Measurements from ENCODE around the gene HPS1. TPM values are rescaled to one million over a fixed set of nuclear protein-coding genes. Genes with fewer than 3 reads are reported as not detected.

HPS1 gene
- total and polyA plus RNA-seq, 2 donors (not counting 3 experiments of a cell fraction or from before 2014, with no cell fraction given) = 60.7 to 67.5 TPM

GRCh38 chr10:98489561-98490481, 43.1 kb upstream of the HPS1 start:
- no TSS peak for BruUV-seq (replicated peaks)
- dilution Hi-C loops (cut with MboI; ENCODE audit: extremely low pct_ligation_motif_present, low sequenced_read_pairs) (no loop called here), intact Hi-C loops (cut with micrococcal nuclease) (no loop called here)
- TF ChIP-seq, protein P1, sequence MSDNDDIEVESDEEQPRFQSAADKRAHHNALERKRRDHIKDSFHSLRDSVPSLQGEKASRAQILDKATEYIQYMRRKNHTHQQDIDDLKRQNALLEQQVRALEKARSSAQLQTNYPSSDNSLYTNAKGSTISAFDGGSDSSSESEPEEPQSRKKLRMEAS (IDR thresholded peaks at IDR 0.05; ENCODE audit: insufficient read depth, insufficient read length) = no peak
- TF ChIP-seq, protein P2, sequence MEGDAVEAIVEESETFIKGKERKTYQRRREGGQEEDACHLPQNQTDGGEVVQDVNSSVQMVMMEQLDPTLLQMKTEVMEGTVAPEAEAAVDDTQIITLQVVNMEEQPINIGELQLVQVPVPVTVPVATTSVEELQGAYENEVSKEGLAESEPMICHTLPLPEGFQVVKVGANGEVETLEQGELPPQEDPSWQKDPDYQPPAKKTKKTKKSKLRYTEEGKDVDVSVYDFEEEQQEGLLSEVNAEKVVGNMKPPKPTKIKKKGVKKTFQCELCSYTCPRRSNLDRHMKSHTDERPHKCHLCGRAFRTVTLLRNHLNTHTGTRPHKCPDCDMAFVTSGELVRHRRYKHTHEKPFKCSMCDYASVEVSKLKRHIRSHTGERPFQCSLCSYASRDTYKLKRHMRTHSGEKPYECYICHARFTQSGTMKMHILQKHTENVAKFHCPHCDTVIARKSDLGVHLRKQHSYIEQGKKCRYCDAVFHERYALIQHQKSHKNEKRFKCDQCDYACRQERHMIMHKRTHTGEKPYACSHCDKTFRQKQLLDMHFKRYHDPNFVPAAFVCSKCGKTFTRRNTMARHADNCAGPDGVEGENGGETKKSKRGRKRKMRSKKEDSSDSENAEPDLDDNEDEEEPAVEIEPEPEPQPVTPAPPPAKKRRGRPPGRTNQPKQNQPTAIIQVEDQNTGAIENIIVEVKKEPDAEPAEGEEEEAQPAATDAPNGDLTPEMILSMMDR (IDR thresholded peaks at IDR 0.05; ENCODE audit: extremely low read depth in 1 of 2, insufficient read depth in 1 of 2, low read depth in 1 of 2, low read length in 2 of 2) = no peak
- TF ChIP-seq MYC (IDR thresholded peaks at IDR 0.05; ENCODE audit: low read depth, low read length) (no peak), JUN (IDR thresholded peaks at IDR 0.05; ENCODE audit: borderline replicate concordance, insufficient read depth, insufficient read length, low read depth) (no peak), EZH2 (IDR thresholded peaks at IDR 0.05; ENCODE audit: borderline replicate concordance, low read depth, low read length, severe bottlenecking) (no peak), POLR2AphosphoS5 (IDR thresholded peaks at IDR 0.05; ENCODE audit: insufficient read depth, low read depth, low read length) (no peak), POLR2A (IDR thresholded peaks at IDR 0.05; ENCODE audit: low read depth, low read length) (no peak), GATA2 (IDR thresholded peaks at IDR 0.05; ENCODE audit: insufficient read depth, insufficient read length, low read depth, low read length) (no peak), FOS (IDR thresholded peaks at IDR 0.05; ENCODE audit: borderline replicate concordance, insufficient read depth, low read length) (no peak)
- H3K4me2 ChIP-seq (ENCODE audit: insufficient read depth, low read length) = no peak overlapping the region
- no peak overlapping the region for H3K4me3 ChIP-seq (replicated peaks in 1 of 3; ENCODE audit: insufficient read depth in 1 of 3, low read depth in 1 of 3, low read length in 3 of 3)
- H3K4me1 ChIP-seq (ENCODE audit: control insufficient read depth, extremely low read depth, insufficient read depth, low read length) = no peaks in the 10 kb centered on the region
- no peaks in the 10 kb centered on the region for H3K36me3 ChIP-seq (ENCODE audit: control insufficient read depth in 2 of 2, extremely low read depth in 1 of 2, insufficient read depth in 2 of 2, low read length in 2 of 2)
- H3K79me2 ChIP-seq (ENCODE audit: control insufficient read depth, insufficient read depth, low read length) = no peaks in the 10 kb centered on the region
- ChIA-PET POLR2A (no interaction called here), CTCF (interaction anchor here (1.6 kb wide), 1 partner anchor 23 kb away, joined by 9 read pairs; no protein-coding TSS in a partner anchor)
- H3K27me3 ChIP-seq (ENCODE audit: control insufficient read depth in 2 of 2, insufficient read depth in 2 of 2, low read length in 2 of 2) = no peaks in the 10 kb centered on the region
- H2AFZ ChIP-seq (ENCODE audit: low read depth, low read length) = no peak overlapping the region
- H3K9me3 ChIP-seq (replicated peaks; ENCODE audit: control insufficient read depth, insufficient read depth, low read length) = no peaks in the 10 kb centered on the region
- H4K20me1 ChIP-seq (replicated peaks; ENCODE audit: control insufficient read depth, extremely low read depth, insufficient read depth, low read length) = no peaks in the 10 kb centered on the region
- no peaks in the 10 kb centered on the region for H3K9me1 ChIP-seq (replicated peaks; ENCODE audit: control insufficient read depth, extremely low read depth, insufficient read depth, low read length)
- no peak overlapping the region for H3K9ac ChIP-seq (replicated peaks; ENCODE audit: extremely low read depth, insufficient read depth, low read length)
- FAIRE-seq (no peak), DNase-seq (ENCODE audit: low read depth, low spot score) (no peak)
- no peak overlapping the region for H3K27ac ChIP-seq (ENCODE audit: insufficient read depth, low read depth, low read length)

Data from endothelial cell of umbilical vein (primary cell).